NCI-H82 treated with DMSO at 0.1 percent for 48 hours (cell line): ENCODE results near the gene C1QL1.

Source experiments
- DNase-seq: peaks from one replicate; lab custom pipeline; 2025; ENCODE audit not compliant: unreplicated experiment; lab: John Stamatoyannopoulos, UW

Gene C1QL1

GRCh38 chr17:44989552-44990138 is 21.5 kb upstream of the C1QL1 start:
- no peak for DNase-seq

- DNase-seq, result no peak
Measured at GRCh38 chr17:44988044-44988942, 20.2 kb upstream of the C1QL1 start.

GRCh38 chr17:44983563-44983962 is 15.5 kb upstream of the C1QL1 start:
- DNase-seq, result no peak

- no peak for DNase-seq
Measured at GRCh38 chr17:44982113-44982702, 14.1 kb upstream of the C1QL1 start.

- no peak for DNase-seq
Measured at GRCh38 chr17:44981221-44981968, 13.3 kb upstream of the C1QL1 start.

- no peak for DNase-seq
Measured at GRCh38 chr17:44979426-44979995, 11.4 kb upstream of the C1QL1 start.

GRCh38 chr17:44978807-44979206 is 10.7 kb upstream of the C1QL1 start:
- DNase-seq, result no peak

- no peak for DNase-seq
Measured at GRCh38 chr17:44977814-44978550, 9.9 kb upstream of the C1QL1 start.

- DNase-seq, result no peak
Measured at GRCh38 chr17:44977065-44977464, 9.0 kb upstream of the C1QL1 start.

- no peak for DNase-seq
Measured at GRCh38 chr17:44976206-44976605, 8.1 kb upstream of the C1QL1 start.

GRCh38 chr17:44972953-44973352 is 4.8 kb upstream of the C1QL1 start:
- DNase-seq, result peak; percentile 87

- no peak for DNase-seq
Measured at GRCh38 chr17:44971776-44972483, 3.8 kb upstream of the C1QL1 start.

GRCh38 chr17:44970136-44970741 is 2.1 kb upstream of the C1QL1 start:
- DNase-seq, result no peak

GRCh38 chr17:44969144-44969780 is 1.2 kb upstream of the C1QL1 start:
- no peak for DNase-seq

- no peak for DNase-seq
Measured at GRCh38 chr17:44967907-44968224, 237 bp downstream of the C1QL1 start.

- no peak for DNase-seq
Measured at GRCh38 chr17:44967026-44967906, 837 bp downstream of the C1QL1 start.

GRCh38 chr17:44966348-44967025 is 1.6 kb downstream of the C1QL1 start:
- no peak for DNase-seq
